ENCODE measurements around the gene RADIL. TPM values are rescaled to one million over a fixed set of nuclear protein-coding genes. Genes with fewer than 3 reads are reported as not detected.

Gene RADIL
- total and polyA plus RNA-seq, 2 of the 13 experiments (the other 11 are each of a cell fraction or from before 2014, with no cell fraction given): 0.05 to 0.09 TPM

- intact Hi-C loops (cut with micrococcal nuclease; ENCODE audit: unreplicated experiment) (no loop called here), in situ Hi-C loops (cut with HindIII; ENCODE audit: extremely low pct_ligation_motif_present, low pct_unique_long_range_greater_than_20kb) (no loop called here)
- Histone ChIP-seq H3K4me2 (ENCODE audit: low read depth, low read length) (no peak overlapping the region), H3K4me1 (ENCODE audit: insufficient read depth, low read length) (peaks cover 9% of the 10 kb centered on the region; the same call in 1 of the 2 replicates), H3K36me3 (replicated peaks in 1 of 2; ENCODE audit: control insufficient read depth in 1 of 2, insufficient read depth in 2 of 2, low read length in 2 of 2) (no peaks in the 10 kb centered on the region), H3K9ac (ENCODE audit: insufficient read depth, low read depth, low read length) (no peak overlapping the region), H3K27ac (ENCODE audit: extremely low read length, insufficient read depth, low read length) (no peak overlapping the region), H3K9me3 (ENCODE audit: low read length) (no peaks in the 10 kb centered on the region), H4K20me1 (ENCODE audit: insufficient read depth, low read length) (no peaks in the 10 kb centered on the region), H3K79me2 (ENCODE audit: insufficient read depth, low read length) (no peaks in the 10 kb centered on the region), H3K27me3 (ENCODE audit: control insufficient read depth in 1 of 2, insufficient read depth in 2 of 2, low read length in 2 of 2) (peaks cover 0 to 39% of the 10 kb centered on the region in 2 experiments), H3K4me3 (replicated peaks in 1 of 3; ENCODE audit: insufficient read depth in 1 of 3, low read depth in 2 of 3, low read length in 3 of 3) (no peak overlapping the region), H2AFZ (ENCODE audit: low read length) (no peak overlapping the region)
- FAIRE-seq (no peak), DNase-seq (ENCODE audit: low spot score) (no peak), ATAC-seq (no peak)
- 44% methylated on average over 5 of the region's 5 CpGs for WGBS (ENCODE audit: low lambda C conversion rate)
- ChIA-PET POLR2A (no interaction called here), CTCF (ENCODE audit: low intra/inter-chr PET ratio, low total read pairs) (no interaction called here)
- BruUV-seq (replicated peaks): no TSS peak
- no peak for TF ChIP-seq ZNF768 (CRISPR knock-in tag; IDR thresholded peaks at IDR 0.05)
- no peak for TF ChIP-seq RFX1 (IDR thresholded peaks at IDR 0.05)
- TF ChIP-seq REXO4 (CRISPR knock-in tag; IDR thresholded peaks at IDR 0.05; ENCODE audit: borderline replicate concordance): no peak
- no peak for TF ChIP-seq ZNF788 (CRISPR knock-in tag; IDR thresholded peaks at IDR 0.05; ENCODE audit: borderline replicate concordance)
- TF ChIP-seq HMG20A (CRISPR knock-in tag; IDR thresholded peaks at IDR 0.05; ENCODE audit: borderline replicate concordance): no peak
- TF ChIP-seq ZFP1 (CRISPR knock-in tag; IDR thresholded peaks at IDR 0.05): no peak
- TF ChIP-seq WIZ (CRISPR knock-in tag; IDR thresholded peaks at IDR 0.05): no peak
- no peak for TF ChIP-seq HOXA5 (CRISPR knock-in tag; IDR thresholded peaks at IDR 0.05)
- no peak for TF ChIP-seq LRRFIP1 (CRISPR knock-in tag; conservative IDR thresholded peaks at IDR 0.05)
- TF ChIP-seq ZBTB44 (CRISPR knock-in tag; IDR thresholded peaks at IDR 0.05): no peak
- TF ChIP-seq NBN (conservative IDR thresholded peaks at IDR 0.05): no peak
- no peak for TF ChIP-seq ZBTB46 (CRISPR knock-in tag; IDR thresholded peaks at IDR 0.05; ENCODE audit: borderline replicate concordance)
Observed at GRCh38 chr7:4868493-4868892, 15.0 kb downstream of the RADIL start.
